T-helper 1 cell treated with Interleukin-12 subunit alpha and Interleukin-12 subunit beta and Interleukin-4 antibody, amounts not matched to agents 30 ng/mL and 1 ng/mL, for 36 hours (primary cell): Measurements from ENCODE around the gene GGN. TPM values are rescaled to one million over a fixed set of nuclear protein-coding genes. Genes with fewer than 3 reads are reported as not detected.

Source experiments
- intact Hi-C: fragments of 100-400 bp; cut with micrococcal nuclease; formaldehyde crosslinking; loops from one replicate; pipeline ENCODE4 v1.15.1; 2024
- total RNA-seq: library from RNA; stranded (reverse); gene quantifications from 2 replicates; pipeline ENCODE4 v1.2.3, GENCODE V29; 2022

Gene GGN
- total RNA-seq, 1 donor from 2014 or later = 0.27 TPM

DNA sequence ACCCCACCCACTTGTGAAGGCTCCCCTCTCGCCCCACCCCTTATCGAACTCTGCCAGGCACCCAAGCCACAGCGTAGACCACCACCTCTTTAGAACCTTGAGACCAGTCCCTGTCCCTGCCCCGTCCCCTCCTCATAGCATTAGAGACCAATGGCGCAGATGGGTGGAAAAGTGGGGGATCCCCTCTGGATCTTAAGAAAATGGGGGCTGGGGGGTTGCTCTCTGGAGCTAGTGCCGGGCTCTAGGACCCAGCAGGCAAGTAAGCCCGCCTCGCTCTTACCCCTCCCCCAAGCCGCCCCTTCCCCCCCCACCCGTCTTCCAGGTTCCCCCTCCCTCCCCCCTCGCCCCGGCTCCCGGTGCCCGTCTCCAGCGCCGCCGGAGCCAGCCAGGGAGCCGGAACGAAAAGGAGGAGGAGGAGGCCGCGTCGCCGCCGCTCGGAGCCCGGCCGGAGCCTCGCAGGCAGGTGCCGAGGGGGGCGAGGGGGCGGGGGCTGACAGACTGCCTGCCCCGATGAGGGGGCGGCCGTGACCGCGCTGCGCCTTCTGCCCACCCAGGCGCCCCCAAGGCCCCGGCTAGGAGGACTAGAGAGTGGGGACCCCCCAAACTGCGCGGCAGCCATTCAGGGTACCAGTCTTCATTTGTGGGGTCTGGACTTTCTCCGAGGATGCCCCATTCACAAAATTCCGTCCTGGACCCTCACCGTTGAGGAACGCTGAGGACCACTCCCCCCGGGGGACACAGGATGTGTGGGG is 691 bp upstream of the GGN start, which contains the start of gene SPRED3:
SPRED3 (plus strand) TSS at position 349 of the 752 bp plus-strand sequence. CDS start 1,606 bp downstream, outside the sequence.
- intact Hi-C loops = loop anchor here (1.0 to 5.0 kb wide), 7 partner anchors 14 to 542 kb away; partner anchors contain the start of genes ECH1, MRPS12 and SARS2

DNA sequence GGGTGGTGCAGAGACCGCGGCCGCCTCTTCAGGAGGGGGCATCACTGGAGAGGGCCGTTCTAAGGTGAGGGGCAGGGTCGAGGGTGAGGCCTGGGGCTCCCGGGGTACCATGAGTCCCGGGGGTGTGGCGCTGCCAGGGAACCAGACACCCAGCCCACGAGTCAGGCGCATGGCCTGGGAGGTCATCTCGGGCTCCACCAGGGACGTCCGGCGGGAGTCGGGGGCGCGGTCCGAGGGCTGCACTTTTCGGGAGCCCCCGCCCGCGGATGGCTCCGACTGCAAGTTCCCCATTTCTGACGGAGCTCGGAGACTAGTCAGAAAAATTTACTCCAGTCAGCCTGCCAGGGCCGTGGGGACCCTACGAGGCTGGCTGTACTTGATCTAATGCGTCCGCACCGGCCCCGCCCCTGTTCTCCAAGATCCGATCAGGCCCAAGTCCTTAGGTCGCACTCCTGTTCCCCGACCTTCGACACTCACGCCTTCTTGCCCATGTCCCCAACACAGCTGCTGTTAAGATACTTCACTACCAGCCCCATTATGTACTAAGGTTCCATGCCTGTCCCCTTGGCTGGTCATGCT is 774 bp downstream of the GGN start:
- intact Hi-C loops = loop anchor here (1.0 to 5.0 kb wide), 5 partner anchors 8 to 445 kb away; partner anchors contain the start of genes ECH1 and PSMD8

DNA sequence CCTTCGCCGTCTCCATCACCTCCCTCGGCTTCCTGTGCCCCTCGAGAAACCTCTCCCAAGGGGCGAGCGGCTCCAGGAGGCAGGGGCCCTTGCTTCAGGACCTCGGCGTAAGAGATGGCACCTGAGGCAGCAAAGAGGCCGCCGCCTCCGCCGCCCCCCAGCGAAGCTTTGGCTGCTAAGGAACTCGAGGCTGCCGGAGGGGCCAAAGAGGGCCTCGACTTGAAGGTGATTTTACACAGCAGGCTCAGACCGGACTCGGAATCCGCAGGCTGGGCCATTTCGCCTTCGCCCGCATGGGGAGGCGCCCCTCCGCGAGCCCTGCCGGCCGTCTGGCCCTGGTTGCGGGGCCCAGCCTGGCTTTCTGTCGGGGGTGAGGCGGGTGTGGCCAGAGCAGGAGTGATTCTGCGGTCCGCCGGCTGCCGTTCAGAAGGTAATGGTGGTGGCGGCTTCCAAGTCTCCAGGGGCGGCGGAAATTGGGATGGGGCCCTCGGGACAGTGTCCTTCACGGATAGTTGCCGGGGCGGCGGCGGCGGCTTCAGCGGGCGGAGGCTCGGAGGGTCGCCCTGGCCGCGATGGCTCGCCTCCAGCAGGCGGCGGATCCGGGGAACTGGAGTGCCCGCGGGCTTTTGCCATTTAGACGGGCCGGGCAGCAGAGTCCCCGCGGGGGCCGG is 1.4 kb downstream of the GGN start:
- intact Hi-C loops = loop anchor here (5.0 kb wide), 2 partner anchors 351 to 446 kb away; partner anchors contain the start of gene ECH1

DNA sequence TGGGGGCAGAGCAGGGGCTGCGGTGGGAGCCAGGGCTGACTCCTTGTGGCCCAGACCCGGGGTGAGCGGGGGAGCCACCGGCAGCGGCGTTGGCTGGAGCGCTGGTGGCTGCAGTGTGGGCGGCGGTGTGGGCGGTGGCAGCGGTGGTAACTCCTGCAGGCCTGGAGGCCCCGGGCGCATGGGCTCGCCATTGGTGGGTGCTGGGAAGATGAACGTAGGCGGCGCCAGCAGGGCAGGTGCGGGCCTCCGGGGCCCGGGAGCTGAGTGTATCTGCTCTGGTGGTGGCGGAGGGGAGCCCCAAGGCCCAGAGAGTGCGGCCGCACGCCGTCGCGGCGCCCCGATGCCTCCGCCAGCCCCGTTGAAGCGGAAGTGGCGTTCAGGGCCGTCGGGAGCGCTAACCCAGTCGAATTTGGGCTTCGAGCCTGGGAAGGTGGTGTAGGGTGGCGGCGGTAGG is 2.0 kb downstream of the GGN start:
- intact Hi-C loops = loop anchor here (5.0 kb wide), 2 partner anchors 351 to 446 kb away; partner anchors contain the start of gene ECH1

DNA sequence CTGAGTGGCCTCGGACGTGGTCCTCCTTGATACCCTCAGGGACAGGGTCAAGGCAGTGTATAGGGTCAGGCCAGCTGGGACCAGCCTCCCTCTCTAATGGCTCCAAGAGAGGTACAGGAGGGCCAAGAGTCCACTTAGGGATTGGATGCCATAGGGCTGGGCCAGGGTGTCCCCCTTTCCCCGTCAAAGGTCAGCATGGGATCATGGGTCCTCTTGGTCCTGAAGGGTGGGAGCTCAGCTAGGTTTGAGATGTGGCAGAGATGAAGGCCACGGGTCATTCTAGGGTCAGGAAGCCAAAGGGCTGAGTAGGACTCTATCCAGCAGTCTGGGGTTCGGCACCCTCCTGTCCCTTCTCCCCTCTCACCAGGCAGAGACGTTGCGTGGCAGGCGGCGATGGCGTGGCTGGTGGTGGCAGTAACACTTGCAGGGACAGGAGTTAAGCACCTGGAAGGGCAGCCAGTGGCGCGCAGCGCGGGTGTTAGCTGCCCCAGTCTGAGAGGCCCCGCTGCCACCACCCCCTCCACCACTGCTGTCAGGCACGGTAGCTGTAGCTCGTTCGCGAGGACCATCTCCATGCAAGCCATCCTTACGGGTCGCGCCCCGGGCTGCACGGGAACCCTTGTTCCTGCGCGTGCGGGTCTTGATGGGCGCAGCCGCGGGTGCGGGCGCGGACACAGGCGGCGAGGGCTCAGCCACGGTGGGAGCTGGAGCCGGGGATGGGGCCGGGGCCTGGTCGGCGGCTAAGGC is 2.6 kb downstream of the GGN start:
- intact Hi-C loops = loop anchor here (5.0 kb wide), 2 partner anchors 352 to 447 kb away; partner anchors contain the start of gene ECH1

DNA sequence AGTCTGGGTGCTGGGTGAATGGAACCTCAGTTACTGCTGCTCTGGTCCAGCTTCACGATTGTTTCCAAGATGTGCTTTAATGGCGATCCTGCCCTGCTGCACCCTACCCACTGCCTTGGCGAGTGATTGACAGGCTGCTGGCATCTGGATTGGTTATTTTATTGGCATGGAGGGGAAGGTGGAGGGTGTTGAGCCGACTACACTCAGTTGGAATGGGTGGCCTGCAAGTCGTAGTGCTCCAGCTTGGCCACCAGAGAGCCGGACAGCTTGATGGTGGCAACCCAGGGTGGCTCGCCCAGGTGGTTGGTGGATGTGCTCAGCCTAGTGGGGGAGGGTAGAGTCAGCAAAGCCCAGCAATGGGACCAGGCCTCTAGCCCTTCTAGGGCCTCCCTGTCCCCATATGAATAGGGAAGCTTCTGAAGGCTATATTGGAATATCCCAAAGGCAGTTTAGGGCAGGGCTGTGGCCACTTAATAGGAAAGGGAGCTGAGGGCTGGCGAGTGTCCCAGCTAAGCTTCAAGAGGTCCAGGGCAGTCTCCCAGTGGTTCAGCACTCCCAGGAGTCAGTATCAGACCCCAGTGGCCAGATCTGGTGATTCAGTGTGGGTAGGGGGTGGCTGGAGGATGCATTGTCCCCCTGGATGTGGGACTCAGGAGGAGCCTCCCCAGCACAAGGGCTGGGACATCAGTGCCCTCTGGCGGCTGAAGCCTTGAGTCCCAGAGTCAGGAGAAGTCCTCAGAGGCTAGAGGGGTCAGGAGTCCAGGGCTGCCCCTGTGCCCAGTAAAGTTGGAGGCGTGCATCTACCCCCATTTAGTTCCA is 3.4 kb downstream of the GGN start:
- intact Hi-C loops = loop anchor here (5.0 kb wide), 2 partner anchors 353 to 448 kb away; partner anchors contain the start of gene ECH1

DNA sequence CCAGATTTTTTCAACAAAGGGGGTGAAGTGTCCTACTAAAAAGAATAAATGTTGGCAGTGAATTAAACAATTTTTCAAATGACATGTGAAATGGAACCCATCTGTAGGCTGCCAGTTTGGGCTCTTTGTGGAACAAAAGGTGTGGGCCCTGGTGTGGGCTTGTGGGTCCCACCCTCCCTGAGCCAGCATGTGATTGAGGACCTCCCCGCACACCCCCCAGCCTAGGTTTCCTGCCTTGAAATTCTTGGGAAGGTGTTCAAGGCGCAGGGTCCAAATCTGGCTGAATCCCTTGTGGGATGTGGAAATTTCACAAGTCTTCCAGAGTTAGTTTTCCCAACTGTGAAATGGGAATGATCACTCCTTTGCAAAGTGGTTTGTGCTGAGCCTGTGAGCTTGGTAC is 4.1 kb downstream of the GGN start:
- intact Hi-C loops = no loop called here

DNA sequence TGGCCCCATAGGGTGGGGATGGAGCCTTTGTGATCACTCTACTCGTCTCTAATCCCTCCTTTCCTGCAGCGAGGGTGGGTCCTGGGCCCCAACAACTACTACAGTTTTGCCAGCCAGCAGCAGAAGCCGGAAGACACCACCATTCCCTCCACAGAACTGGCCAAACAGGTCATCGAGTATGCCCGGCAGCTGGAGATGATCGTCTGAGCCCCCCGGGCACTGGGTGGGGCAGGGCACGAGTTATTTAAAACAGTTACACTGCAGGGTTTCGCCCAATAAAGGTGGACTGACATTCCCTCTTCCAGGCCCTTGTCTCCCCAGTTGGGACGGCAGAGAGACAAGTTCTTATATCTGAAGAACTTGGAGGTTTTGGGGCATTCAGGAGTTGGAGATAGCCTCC is 4.7 kb downstream of the GGN start:
- intact Hi-C loops = no loop called here

DNA sequence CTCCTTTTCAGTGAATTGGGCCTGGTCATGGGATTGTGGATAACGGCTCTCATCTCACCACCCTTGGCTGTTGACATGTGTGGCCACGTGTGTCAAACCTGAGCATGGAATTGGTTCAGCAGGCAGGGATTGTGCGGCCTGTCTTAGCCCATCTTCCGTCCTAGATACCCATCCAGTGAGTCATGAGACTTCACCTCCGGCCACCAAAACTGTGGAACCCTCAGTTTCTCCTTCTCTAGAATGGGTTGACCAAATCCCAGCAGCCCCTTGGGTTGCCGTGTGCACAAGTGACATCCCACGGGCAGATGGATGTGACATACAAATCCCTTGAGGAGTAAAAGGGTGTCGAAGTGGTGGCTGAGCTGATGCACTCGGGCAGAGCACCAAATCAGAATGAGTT is 6.7 kb downstream of the GGN start:
- intact Hi-C loops = no loop called here

DNA sequence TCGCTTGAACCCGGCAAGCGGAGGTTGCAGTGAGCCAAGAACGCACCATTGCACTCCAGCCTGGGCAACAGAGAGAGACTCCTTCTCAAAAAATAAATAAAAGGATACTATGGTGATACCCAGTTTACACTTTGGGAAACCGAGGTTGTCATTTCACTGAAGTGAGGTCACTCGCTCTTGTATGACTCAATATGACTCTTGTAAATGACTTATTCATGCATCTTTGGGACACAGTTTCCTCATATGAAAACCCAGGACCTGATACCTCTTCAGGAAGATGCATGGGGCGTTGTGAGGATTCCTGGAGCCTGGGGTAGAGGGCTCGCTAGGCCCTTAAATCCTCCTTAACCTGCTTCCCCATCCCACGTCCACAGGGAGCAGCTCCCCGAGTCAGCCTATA is 9.0 kb downstream of the GGN start:
- intact Hi-C loops = loop anchor here (10.0 kb wide), 1 partner anchor 1056 kb away; the partner anchor contains the start of gene RPS16

DNA sequence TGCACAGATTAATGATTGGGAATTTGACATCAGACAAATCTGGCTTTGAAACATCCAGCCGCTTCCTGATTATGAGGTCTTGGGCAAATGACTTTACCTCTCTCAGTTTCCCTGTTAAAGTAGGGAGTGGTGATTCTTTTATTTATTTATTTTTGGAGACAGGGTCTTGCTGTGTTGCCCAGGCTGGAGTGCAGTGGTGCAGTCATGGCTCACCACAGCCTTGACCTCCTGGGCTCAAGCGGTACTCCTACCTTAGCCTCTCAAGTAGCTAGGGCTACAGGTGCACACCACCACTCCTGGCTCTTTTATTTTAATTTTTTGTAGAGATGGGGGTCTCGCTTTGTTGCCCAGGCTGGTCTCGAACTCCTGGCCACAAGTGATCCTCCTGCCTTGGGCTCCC is 10.8 kb downstream of the GGN start:
- intact Hi-C loops = loop anchor here (10.0 kb wide), 1 partner anchor 1058 kb away; the partner anchor contains the start of gene RPS16

DNA sequence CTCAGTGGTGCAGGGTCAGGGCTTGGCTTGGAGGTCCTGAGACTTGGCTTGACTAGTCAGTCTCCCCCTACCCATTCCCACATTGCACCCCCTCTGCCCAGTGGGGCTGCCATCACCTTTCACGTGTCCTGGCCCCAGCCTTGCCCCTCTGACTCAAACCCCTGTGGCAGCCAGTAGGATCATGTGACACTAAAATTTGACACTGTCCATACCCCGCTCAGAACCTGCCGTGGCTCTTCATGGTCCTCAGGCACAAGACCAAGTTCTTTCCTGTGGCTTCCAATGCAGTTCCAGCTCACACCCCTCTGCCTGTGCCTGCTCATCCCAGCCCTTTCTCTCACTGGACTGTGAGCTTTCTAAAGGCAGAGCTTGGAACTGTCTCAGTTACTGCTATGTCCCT is 11.3 kb downstream of the GGN start:
- intact Hi-C loops = loop anchor here (10.0 kb wide), 1 partner anchor 1058 kb away; the partner anchor contains the start of gene RPS16

DNA sequence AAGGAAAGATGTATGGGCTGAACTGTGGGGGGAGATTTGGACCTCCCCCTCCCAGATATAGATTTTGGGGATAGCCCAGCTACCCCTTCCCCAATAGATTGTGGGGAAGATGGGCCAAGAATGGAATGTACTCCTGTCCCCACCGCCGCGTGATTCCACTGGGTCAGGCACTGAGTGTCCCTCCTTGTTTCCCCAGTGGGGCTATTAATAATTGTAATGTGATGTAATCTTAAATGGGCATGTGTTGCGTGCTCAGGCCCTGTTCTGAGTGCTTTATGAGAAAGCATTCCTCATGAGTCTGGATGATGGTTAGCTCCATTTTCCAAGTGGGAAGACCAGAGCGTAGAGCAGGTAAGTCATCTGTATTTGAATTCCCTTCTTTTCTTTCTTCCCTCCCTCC is 12.1 kb downstream of the GGN start:
- intact Hi-C loops = loop anchor here (2.0 to 10.0 kb wide), 2 partner anchors 27 to 1059 kb away; partner anchors contain the start of genes FAM98C and RPS16

DNA sequence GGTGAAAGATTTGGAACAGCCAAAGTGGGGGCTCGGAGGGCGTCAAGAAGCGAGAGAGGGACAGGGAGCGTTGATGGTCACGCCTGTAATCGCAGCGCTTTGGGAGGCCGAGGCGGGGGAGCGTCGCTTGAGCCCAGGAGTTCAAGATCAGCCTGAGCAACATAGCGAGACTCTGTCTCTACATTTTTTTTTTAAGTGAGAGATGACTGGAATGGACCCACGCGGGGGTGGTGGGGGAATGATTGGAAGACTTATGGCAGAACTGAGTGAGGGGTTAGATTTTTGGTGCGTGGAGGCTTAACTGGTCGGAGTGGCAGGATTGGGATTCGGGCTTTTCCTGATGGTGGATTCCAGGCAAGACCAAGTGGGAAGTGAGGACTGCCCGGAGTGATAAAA is 12.7 kb downstream of the GGN start:
- intact Hi-C loops = loop anchor here (2.0 to 10.0 kb wide), 2 partner anchors 28 to 1060 kb away; partner anchors contain the start of genes FAM98C and RPS16

DNA sequence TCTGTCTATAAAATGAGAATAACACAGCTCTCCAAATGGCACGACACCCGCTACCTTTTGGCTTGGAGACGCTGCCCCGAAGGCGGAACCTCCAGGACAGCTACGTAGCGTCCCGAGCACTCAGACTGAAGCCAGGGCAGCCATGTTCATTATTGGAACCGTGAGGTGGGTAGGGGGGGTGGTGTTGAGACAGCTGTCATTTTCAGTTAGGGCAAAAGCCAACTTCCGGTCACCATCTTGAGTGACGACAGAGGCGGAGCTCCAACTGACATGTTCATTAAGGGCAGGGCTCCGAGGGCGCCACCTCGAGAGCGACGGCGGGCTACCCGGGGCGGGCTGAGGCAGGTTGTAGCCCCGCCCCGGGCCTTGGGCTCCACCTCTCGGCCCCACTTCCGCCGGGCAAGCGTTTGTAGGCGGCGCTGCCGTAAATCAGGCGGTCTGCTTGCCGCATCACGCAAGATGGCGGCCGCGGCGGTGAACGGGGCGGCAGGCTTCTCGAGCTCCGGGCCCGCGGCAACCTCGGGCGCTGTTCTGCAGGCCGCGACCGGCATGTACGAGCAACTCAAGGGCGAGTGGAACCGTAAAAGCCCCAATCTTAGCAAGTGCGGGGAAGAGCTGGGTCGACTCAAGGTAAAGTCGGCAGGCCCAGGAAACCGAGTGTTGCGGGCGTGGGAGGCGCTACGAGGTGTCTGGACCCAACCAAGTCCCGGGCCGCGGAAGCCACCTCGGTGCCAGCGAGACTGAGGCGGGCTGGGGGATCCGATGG is 13.3 kb downstream of the GGN start, which contains the start of gene PSMD8:
PSMD8 (plus strand) TSS at position 240 of the 766 bp plus-strand sequence; CDS start at position 271, 31 bp downstream.
- intact Hi-C loops = loop anchor here (1.0 to 10.0 kb wide), 14 partner anchors 12 to 1060 kb away; partner anchors contain the start of genes EIF3K, FAM98C, MRPS12 and NFKBIB

DNA sequence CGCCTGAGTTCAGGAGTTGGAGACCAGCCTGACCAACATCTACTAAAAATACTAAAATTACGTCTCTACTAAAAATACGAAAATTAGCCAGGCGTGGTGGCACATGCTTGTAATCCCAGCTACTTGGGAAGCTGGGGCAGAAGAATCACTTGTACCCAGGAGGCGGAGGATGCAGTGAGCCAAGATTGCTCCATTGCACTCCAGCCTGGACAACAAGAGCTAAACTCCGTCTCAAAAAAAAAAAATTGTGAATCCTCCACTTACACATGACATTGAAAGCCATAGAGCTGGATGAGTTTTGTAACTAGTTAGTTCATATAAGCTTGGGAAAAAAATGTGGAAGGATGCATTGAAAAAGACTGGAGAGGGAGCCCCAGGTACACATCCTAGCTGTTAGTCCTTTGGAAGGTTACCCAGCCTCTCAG is 13.9 kb downstream of the GGN start:
- intact Hi-C loops = loop anchor here (1.0 to 10.0 kb wide), 14 partner anchors 12 to 1061 kb away; partner anchors contain the start of genes EIF3K, FAM98C, MRPS12 and NFKBIB

DNA sequence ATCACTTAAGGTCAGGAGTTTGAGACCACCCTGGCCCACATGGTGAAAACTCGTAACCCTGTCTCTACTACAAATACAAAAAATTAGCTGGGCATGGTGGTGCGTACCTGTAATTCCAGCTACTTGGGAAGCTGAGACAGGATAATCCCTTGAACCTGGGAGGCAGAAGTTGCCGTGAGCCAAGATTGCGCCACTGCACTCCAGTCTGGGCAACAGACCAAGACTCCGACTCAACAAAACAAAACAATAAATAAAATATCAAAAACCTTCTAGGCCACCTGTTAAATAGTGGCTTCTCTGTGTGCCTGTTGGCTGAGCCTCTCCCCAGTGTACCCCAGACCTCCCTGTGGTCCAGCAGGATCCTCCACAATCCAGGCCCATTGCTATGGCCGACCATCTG is 16.8 kb downstream of the GGN start:
- intact Hi-C loops = loop anchor here (10.0 kb wide), 1 partner anchor 1064 kb away; the partner anchor contains the start of gene RPS16

DNA sequence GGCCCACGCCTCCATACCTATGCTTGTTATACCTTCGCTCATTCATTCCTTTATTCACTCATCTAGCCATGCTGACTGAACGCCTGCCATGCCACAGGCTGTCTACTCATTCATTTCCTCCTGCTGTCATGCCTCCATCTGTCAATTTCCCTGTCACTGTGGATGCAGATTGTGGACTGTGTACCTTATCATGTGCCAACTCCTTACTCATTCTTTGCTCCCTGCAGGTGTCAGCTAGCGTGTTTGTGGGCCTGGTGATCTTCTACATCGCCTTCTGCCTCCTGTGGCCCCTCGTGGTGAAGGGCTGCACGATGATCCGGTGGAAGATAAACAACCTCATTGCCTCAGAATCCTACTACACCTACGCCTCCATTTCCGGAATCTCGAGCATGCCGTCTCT is 17.5 kb downstream of the GGN start:
- intact Hi-C loops = loop anchor here (10.0 kb wide), 1 partner anchor 1065 kb away; the partner anchor contains the start of gene RPS16
